SK-N-MC (cell line): ENCODE data around the gene PCDHB12.
"Not testable (repeated sequence)": the region's sequence is repeated elsewhere in the genome, so short reads cannot be mapped to it uniquely, and the experiment has no call there.

Experiments used
- EZH2 ChIP-seq: fragments of 200-600 bp; sonication (generic); IDR thresholded peaks from one replicate; pipeline ENCODE4 v1.6.1; 2017; ENCODE audit warnings: antibody characterized with exemption
- POLR2AphosphoS5 ChIP-seq: IDR thresholded peaks from 2 replicates; pipeline ENCODE4 v1.6.1; 2012; ENCODE audit warnings: mild to moderate bottlenecking, low read depth, low read length, borderline replicate concordance

DNA sequence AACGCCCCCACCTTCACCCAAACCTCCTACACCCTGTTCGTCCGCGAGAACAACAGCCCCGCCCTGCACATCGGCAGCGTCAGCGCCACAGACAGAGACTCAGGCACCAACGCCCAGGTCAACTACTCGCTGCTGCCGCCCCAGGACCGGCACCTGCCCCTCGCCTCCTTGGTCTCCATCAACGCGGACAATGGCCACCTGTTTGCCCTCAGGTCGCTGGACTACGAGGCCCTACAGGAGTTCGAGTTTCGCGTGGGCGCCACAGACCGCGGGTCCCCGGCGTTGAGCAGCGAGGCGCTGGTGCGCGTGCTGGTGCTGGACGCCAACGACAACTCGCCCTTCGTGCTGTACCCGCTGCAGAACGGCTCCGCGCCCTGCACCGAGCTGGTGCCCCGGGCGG, 16.3 kb downstream of the PCDHB12 start:
- TF ChIP-seq EZH2, POLR2AphosphoS5: not testable (repeated sequence)
